HG02678 (cell line): ENCODE data around the gene GALNTL6.
"Not testable (repeated sequence)": the region's sequence is repeated elsewhere in the genome, so short reads cannot be mapped to it uniquely, and the experiment has no call there.

Source experiments
- ATAC-seq: cut with Tn5 transposase; IDR thresholded peaks from one replicate; pipeline ENCODE4 v1.9.1; 2021; ENCODE audit warnings: mild to moderate bottlenecking, moderate library complexity; ENCODE audit not compliant: unreplicated experiment

The GALNTL6 gene

DNA sequence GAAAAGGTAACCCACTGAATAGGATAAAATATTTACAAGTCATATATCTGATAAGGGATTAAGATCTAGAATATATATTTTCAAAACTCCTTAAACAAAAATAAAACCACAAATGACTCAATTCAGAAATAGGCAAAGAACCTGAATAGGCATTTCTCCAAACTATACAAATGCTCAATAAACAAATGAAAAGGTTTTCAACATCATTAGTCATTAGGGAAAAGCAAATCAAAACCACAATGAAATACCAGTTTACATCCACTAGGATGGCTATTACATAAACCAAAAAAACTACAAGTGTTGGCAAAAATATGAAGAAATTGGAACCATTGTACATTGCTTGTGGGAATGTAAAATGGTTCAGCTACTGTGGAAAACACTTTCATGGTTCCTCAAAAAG is 1188.4 kb downstream of the GALNTL6 start:
- ATAC-seq: no peak

DNA sequence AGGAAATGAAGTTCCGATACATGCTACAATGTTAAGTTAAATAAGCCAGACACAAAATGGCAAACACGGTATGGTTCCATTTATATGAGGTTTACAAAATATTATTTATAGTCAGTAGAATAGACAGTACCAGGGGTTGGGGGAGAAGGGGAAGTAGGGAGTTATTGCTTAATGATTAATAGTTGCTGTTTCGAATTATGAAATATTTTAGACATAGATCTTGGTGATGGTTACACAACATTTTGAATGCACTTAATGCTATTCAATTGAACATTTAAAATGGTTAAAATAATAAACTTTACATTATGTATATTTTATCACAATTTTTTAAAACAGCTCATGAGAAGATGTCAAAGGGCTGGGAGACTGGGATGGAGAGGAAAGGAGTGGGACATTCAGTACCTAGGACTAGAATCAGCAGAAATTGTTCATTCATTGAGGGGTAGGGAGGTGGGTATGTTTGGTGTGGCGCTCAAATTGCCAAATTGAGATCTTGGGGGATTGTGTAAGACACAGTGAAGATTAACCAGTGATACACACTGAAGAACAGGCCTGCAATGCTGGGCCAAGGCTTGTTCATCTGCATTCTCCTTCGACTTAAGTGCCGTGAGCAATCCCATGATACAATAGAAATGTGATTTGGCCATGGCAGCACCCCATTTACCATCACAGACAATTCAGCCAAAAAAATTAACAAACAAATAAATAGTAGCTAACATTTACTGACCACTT is 1189.8 kb downstream of the GALNTL6 start:
- no peak for ATAC-seq

DNA sequence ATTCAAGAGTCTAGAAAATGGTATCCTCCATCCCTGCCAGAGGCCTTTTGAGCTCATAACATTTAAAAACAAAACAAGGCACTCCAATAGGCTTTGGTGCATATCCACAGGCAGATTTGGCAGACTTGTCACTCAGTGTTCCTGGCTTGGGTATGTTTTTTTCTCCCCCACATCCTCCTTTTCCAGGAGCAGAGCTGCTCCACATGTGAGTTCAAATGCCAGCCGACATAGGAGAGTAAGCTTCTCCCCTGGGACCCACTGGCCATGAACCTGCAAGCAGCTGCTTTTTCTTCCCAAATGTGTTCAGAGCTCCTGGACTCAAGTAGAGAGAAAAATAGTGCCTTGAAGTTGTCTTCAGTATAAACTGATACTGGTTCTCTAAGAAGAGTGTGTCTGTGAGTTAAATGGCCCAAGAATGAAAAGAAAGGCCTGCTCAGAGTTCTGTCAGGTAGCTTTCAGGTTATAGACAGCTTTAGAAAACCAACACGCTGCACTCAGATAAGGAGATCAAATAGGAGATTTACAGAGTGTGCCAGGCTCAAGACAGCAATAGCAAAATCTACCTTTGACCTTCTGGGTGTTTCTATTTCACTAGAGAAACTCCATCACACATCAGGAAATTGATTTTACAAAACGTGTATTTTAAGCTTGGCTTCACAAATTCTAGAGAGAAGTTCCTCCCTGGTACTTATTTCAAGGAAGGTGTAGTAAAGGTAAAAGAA is 1192.9 kb downstream of the GALNTL6 start:
- no peak for ATAC-seq

DNA sequence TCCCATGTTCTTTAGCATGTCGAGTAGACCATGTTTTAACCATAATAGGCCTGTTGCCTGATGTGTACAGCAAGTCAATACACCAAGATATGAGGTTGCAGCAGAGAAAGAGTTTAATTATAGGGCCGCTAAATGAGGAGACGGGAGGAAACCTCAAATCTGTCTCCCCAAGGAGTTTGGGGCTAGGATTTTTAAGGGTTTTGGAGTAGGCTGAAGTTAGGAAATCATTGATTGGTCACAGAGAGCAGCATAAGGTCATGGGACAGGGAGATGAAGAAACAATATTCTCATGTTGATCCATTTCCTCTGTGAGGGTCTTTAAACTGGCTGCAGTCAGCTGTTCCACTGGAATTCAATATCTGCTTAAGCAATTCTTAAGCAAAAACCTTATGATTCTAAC is 1195.2 kb downstream of the GALNTL6 start:
- no peak for ATAC-seq

DNA sequence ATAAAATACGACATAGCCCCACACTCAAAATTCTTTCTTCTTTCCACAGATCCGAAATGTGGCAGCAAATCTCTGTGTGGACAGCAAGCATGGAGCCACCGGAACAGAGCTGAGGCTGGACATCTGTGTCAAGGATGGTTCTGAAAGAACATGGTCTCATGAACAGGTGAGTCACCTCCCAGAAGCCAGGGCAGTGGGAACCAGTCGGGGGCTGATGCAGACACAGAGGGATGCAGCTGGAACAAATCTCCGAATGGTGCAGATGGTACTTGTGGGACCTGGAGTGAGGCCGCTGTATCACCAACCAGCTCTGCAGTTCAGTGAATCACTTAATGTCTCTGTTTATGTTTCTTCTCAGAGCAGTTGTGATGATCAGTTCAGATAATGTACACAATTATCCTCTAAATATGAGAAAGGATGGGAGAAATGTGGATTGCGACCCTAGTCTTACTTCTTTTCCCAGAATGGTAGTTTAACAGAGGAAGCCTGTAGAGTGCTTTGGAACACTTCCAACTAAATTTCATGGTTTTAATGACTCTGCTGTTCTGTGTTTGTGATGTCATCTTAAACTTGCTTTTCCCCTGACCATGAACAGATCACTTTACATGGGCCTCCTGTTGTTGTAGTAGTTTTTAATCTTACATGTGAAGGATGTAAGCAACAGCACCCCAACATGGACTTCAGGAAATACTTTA is 1196.1 kb downstream of the GALNTL6 start:
- no peak for ATAC-seq

DNA sequence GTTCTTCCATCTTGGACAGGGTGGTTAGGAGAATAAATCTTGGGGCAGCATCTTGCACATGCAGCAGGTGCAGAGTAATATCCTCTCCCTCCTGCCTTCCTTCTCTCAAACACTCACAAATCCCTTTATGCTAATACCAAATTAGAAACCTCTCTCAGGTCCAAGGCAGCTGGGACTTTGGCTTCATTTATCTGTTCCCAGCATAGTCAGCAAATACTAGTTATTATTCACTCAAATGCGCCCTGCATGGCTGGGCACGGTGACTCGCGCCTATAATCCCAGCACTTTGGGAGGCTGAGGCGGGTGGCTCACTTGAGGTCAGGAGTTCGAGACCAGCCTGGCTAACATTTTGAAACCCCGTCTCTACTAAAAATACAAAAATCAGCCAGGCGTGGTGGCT is 1199.4 kb downstream of the GALNTL6 start:
- no peak for ATAC-seq

DNA sequence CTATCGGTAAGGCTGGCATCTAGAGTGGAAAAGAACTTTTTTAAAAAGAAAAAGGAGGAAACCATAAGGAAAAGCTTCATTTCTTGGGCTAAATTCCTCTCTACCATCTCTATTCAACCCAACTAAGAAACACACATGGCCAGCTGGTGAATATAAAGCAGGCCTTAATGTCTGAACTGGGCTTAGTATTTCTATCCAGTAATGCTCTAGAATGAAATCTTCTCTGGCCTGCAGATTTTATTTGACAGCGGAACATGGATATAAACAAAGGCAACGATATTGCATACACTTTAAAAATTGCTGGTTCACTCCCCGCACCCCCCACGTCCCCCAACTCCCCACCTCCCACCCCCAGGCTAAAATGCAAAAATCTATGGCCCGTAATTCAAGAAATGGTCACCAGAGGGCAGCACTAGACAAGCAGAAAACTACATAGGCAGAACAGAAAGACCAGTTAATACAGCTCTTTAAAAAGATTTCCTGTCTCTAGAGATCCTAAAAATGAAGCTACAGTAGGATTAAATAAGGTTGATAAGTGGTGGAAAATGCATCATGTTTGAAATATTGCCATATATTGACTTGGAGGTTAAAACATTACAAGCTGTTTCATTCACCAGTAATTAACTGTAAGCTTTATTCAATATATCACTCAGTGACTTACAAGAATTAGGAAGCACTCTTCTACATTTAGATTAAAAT is 1200.2 kb downstream of the GALNTL6 start:
- no peak for ATAC-seq

DNA sequence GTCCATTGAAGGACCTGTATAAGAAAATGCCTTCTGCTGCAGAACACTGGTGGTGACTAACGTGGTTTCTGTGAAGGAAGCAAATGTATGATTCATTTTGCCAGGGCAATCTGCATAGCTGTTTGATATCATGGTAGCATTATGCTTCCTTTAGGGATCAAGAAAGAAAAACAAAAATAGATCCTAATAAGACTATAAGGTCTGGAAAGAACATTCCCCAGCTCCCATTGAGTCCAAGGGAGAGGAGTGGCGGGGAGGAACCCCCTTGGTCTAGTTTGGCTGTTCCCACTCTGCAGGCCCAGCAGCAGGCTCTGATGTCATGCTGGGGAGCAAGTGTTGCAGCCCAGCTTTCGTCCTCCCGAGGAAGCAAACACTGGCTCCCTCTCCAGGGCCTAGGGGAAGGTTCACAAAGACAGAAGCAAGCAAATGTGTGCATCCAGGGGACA is 1200.9 kb downstream of the GALNTL6 start:
- no peak for ATAC-seq

DNA sequence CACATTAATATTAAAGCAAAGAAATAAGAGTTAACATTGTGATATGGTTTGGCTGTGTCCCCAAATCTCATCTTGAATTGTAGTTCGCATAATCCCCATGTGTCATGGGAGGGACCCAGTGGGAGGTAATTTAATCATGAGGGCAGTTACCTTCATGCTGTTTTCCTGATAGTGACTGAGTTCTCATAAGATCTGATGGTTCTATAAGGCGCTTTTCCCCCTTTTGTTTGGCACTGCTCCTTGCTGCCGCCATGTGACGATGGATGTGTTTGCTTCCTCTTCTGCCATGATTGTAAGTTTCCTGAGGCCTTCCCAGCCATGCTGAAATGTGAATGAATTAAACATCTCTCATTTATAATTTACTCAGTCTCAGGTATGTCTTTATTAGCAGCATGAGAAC is 1201.6 kb downstream of the GALNTL6 start:
- ATAC-seq: no peak

DNA sequence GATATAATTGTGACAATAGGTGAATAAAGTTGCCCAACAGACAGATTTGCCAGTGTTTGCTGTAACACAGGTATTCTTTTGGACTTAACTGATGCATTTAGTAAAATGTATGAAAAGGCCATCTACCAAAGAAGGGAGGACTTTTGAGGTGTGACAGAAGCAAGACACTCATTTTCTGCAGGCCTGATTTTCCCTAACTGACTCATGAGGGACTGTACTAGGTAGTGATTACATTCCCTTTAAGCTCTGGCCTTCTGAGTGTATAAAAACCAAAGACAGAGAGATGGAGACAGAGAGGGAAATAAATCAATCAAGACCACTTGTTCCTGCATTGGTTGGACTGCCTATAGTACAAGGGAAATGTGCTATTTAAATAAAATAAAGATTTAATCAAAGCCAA is 1204.6 kb downstream of the GALNTL6 start:
- ATAC-seq: no peak

DNA sequence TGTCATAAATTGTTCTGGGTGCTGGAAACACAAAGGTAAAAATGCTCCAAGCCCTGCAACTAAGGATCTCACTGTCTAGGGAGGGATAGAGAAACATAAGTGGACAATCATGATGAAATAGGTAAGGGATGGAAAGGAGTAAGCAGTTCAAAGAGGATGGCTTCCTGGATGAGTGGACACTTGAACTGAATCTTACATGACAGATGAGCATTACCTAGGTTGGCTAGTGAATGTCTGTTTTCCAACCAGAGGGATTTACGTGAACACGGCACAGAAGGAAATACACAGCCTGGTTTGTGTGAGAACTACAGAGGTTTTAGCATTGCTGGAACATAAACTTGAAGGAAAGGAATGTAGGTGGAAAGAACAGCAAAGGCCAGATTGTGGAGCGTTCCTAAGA is 1205.2 kb downstream of the GALNTL6 start:
- ATAC-seq: no peak

DNA sequence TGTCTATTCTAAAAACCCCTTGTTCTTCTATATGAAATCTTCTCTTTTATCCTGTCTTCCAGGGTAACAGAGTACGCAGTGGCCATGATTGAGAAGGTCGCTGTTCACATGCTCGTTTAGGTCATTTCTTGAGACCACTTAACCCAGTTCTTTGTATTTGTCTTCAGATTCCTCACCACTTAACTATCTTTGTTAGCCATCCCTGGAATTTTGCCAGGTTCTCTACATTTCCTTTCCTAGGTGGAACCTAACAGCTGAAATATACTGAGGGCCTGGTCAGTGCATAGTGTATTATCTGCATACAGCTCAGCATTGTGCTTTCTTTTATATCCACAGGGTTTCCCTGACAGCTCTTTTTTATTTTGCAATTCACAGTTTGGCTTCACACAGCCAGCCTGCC is 1206.5 kb downstream of the GALNTL6 start:
- no peak for ATAC-seq

DNA sequence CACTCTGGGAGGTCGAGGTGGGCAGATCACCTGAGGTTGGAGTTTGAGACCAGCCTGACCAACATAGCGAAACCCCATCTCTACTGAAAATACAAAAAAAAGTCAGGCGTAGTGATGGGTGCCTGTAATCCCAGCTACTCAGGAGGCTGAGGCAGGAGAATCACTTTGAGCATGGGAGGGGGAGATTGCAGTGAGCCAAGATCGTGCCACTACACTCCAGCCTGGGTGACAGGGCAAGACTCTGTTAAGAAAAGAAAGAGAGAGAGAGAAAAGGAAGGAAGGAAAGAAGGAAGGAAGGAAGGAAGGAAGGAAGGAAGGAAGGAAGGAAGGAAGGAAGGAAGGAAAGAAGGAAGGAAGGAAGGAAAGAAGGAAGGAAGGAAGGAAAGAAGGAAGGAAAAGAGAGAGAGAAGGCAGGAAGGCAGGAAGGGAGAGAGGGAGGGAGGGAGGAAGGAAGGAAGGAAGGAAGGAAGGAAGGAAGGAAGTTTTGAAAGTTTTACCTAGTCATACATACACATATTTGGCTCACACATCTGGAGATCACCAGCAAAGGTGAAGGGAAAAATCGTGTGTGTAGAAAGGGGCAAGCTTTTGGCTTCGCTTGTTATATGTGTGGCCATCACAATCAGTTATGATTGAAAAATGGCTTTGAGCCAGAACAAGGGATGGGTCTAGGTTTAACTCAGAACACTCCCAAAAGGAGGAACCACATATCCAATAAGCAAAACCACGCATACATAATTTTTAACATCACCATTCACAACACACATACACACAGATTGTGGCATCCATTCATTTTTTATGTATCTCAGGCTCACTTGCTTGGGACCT is 1208.8 kb downstream of the GALNTL6 start:
- ATAC-seq: not testable (repeated sequence)

DNA sequence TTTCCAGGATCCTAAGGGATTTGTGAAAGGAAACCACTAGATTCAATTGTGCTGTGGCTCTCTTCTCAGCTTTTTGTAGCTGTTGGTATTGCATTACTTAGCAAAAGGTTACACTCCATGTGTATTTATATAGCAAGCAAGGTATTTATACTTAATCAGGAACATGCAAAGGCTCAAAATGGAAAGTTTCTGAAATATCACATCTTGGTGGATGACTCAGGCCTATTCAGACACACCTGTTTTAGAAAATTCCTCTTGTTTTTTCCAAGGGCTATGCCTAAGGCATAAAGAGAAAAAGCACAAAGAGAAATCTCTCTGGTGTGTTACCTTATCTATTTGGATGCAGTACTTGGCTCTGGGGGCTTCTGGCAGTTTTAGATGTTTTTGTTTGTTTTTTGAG is 1211.0 kb downstream of the GALNTL6 start:
- no peak for ATAC-seq

DNA sequence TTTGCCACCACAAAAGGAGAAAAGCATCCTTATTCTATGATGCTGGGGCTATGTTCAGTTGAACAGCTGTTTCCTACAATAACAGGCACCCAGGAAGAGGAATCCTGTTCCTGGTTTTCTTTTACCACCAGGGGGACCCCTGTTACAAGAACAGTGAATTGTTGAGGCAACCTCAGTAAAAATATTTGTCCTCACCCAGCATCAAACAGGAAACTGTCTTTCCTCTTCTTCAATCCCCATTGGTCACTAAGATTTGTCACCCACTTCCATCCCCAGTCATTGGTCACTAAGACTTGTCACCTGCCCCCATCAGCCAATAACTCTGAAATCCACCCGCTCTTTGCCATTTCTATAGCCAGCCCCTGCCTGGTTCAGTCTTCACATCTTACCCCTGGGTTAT is 1211.9 kb downstream of the GALNTL6 start:
- ATAC-seq: peak; percentile 74

DNA sequence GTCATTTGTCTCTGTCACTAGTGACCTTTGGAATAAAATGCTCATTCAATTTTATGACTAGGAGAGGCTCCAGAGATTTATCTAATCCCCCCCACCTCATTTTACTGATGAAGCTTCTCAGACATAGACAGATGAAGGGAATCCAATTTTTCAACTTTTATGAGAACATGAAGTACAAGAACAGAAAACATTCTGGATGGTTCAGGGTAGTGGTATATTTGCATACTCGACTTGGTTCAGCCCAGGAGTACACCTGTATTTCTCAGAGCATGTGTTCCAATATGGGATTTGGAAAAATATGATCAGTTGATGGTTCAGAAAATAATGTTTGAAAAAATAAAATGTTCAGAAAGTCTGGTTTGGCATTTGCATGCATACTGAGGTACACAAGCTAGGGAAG is 1224.0 kb downstream of the GALNTL6 start:
- no peak for ATAC-seq

DNA sequence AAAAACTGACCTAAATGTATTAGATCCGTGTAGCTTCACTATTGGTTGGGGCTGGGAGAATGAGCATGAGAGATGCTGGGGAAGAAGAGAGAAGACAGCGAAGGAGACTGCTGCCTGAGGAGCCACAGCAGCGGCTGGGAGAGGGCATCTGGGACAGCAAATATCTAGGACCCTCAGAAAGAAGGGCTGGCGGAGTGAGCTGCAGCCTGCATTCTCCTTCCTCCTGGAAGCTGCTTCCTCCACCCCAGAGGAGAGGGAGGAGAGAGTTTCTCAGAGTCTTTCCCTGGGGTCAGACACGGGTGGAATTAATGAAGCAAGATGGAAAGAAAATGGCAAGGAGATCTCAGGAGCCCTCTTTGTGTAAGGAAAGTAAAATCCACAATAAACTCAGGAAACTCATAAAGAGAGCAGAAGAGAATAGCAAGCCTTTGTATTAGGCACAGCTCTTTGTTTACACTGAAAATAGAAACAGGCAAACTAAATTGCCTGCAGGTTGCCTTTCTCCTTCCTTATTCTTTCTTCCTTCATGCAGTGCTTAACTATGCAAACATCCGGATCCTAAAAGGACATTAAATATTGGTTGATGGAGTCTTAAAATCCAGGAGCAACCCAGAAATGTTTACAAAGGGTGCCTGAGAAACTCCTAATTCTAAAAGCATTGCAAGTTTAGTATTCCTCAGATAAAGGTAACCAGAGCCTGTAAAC is 1225.1 kb downstream of the GALNTL6 start:
- no peak for ATAC-seq

DNA sequence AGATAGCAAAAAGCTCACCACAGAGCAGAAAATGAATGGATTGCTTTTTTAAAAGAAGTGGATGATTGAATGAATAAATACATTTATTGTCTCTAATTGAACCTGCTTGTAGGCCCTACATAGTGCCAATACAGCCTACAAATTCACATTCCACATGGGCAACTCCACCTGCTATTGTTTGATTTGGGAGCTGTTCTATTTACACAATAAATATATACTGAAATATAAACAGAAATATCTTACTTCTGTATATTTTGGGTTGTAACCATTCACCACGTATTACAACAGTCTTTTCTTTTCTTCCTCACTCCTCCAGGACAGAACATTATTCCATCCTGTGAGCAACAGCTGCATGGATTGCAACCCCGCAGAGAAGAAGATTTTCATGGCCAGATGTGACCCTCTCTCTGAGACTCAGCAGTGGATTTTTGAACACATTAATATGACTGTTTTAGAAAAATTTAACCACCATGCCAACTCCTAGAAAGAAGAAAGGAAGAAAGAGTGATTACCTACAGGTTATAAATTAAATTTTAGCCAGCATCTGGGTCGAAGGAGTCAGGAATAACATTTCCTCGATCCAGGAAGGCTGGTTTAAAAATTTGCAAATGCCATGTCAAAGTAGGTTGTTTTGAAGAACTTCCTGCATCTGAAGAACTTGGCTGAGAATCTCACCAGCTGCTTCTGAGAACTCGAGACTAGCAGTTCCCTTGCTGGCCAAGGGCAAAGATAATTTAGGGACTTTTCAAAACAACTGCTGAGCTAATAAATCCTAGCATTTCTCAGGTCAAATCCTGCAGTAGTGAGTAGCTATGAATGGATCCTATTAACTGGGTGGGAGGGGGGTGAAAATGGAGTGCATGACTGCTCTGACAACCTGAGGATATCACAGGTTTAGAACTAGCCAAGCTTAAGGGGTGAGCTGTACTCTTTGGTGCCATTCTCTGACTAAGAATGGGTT is 1226.7 kb downstream of the GALNTL6 start:
- ATAC-seq: no peak

DNA sequence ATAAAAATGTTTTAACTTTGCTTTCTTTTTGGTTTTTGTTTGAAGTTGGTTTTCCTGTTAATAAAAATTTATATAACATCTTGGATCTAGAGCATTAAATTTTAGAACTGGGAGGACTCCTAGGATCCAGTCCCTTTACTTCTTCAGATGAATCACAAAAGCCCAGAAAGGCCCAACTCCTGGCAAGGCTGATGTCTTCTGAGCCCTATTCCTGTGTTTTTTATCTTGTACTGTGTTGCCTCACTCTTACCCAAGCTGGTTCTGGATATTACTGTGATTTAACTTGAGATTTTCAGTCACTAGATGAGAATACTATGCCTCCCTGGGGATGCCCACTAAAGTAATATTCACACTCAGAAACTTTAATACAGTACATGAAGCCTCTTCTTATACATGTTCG is 1228.3 kb downstream of the GALNTL6 start:
- ATAC-seq: no peak
